ENCODE measurements around the gene PPP3CA. TPM values are rescaled to one million over a fixed set of nuclear protein-coding genes. Genes with fewer than 3 reads are reported as not detected.

Gene PPP3CA
- total RNA-seq, 2 experiments from 2014 or later = 12.9 to 13.8 TPM

DNA sequence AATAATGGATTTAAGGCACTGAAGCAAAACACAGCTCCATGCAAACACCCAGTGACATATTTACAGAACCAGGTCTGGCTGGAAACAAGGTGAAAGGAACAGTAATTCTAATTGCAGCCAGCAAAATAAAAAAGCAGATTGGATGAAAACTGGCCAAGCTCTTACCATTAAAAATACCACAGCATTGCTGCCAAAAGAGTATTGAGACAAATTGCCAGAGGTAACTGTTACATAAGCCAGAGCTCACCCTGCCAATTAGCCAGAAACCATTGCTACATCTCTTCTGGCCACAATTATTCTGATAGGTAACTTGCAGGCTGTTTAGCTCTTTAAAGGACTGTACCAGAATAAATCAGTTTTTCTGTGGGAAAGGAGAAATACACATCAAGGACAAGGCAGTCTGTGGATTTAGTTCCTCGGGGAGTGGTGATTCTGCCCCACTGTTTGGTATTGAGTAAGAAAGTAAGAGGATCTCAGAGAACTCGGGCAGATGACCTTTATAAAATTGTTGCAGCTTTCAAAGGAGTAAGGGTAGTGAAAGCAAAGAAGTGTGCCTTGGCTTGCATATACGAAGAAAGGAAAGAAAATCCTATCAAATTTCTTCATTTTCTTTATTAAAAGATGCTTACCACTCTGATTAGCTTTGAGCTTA is 369.5 kb downstream of the PPP3CA start:
- DNase-seq (no peak), ATAC-seq (ENCODE audit: poor library complexity) (no peak)
- no peak overlapping the region for H3K27ac ChIP-seq (ENCODE audit: low read depth in 1 of 2, low read length in 2 of 2)
- no peak overlapping the region for H3K4me3 ChIP-seq (ENCODE audit: low read length)
- Mint-ChIP-seq H3K27ac (no peak overlapping the region), H3K4me1 (ENCODE audit: low read depth) (no peaks in the 10 kb centered on the region), H3K9me3 (no peaks in the 10 kb centered on the region), H3K36me3 (ENCODE audit: low read depth) (no peaks in the 10 kb centered on the region), H3K4me3 (no peak overlapping the region), H3K27me3 (no peaks in the 10 kb centered on the region)
- TF ChIP-seq, protein P1, sequence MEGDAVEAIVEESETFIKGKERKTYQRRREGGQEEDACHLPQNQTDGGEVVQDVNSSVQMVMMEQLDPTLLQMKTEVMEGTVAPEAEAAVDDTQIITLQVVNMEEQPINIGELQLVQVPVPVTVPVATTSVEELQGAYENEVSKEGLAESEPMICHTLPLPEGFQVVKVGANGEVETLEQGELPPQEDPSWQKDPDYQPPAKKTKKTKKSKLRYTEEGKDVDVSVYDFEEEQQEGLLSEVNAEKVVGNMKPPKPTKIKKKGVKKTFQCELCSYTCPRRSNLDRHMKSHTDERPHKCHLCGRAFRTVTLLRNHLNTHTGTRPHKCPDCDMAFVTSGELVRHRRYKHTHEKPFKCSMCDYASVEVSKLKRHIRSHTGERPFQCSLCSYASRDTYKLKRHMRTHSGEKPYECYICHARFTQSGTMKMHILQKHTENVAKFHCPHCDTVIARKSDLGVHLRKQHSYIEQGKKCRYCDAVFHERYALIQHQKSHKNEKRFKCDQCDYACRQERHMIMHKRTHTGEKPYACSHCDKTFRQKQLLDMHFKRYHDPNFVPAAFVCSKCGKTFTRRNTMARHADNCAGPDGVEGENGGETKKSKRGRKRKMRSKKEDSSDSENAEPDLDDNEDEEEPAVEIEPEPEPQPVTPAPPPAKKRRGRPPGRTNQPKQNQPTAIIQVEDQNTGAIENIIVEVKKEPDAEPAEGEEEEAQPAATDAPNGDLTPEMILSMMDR (IDR thresholded peaks at IDR 0.05) = no peak
- H3K36me3 ChIP-seq (ENCODE audit: insufficient read depth, low read length) = no peaks in the 10 kb centered on the region
- no peaks in the 10 kb centered on the region for H3K27me3 ChIP-seq (ENCODE audit: control insufficient read depth in 1 of 2, insufficient read depth in 2 of 2, low read length in 2 of 2)
- ChIA-PET POLR2A (interaction anchor here (1.0 kb wide), 1 partner anchor 452 kb away, joined by 4 read pairs; no protein-coding TSS in a partner anchor), CTCF (no interaction called here)
- H3K9me3 ChIP-seq (ENCODE audit: control insufficient read depth in 1 of 2, insufficient read depth in 1 of 2, low read length in 2 of 2) = no peaks in the 10 kb centered on the region
- no peaks in the 10 kb centered on the region for H3K4me1 ChIP-seq (ENCODE audit: insufficient read depth, low read length)
- intact Hi-C loops (cut with DNase I, micrococcal nuclease) = no loop called here

- Mint-ChIP-seq H3K27ac (no peak overlapping the region), H3K36me3 (ENCODE audit: low read depth) (no peaks in the 10 kb centered on the region), H3K27me3 (no peaks in the 10 kb centered on the region), H3K9me3 (no peaks in the 10 kb centered on the region), H3K4me3 (no peak overlapping the region), H3K4me1 (ENCODE audit: low read depth) (no peaks in the 10 kb centered on the region)
- no peaks in the 10 kb centered on the region for H3K36me3 ChIP-seq (ENCODE audit: insufficient read depth, low read length)
- no peaks in the 10 kb centered on the region for H3K4me1 ChIP-seq (ENCODE audit: insufficient read depth, low read length)
- H3K4me3 ChIP-seq (ENCODE audit: low read length) = no peak overlapping the region
- H3K27ac ChIP-seq (ENCODE audit: low read depth in 1 of 2, low read length in 2 of 2) = no peak overlapping the region
- ATAC-seq (ENCODE audit: poor library complexity) (no peak), DNase-seq (no peak)
- TF ChIP-seq, protein P1 (IDR thresholded peaks at IDR 0.05) = no peak
- no peaks in the 10 kb centered on the region for H3K9me3 ChIP-seq (ENCODE audit: control insufficient read depth in 1 of 2, insufficient read depth in 1 of 2, low read length in 2 of 2)
- H3K27me3 ChIP-seq (ENCODE audit: control insufficient read depth in 1 of 2, insufficient read depth in 2 of 2, low read length in 2 of 2) = no peaks in the 10 kb centered on the region
- intact Hi-C loops (cut with DNase I, micrococcal nuclease) = no loop called here
- ChIA-PET CTCF (no interaction called here), POLR2A (interaction anchor here (1.0 kb wide), 1 partner anchor 453 kb away, joined by 4 read pairs; no protein-coding TSS in a partner anchor)
Observed at GRCh38 chr4:100977274-100977673, 370.1 kb downstream of the PPP3CA start.

Small RNAs within 50 kb of the gene (microRNA-seq; reads per million reads assigned to microRNA genes)
- gene MIR1255A (ENCODE audit: borderline microRNAs expressed, borderline replicate concordance) (2.0 reads per million, percentile 5 among the genes with 10 or more reads in this experiment), gene MIR8066 (ENCODE audit: borderline microRNAs expressed, borderline replicate concordance) (not detected)

Measured in CD4-positive, alpha-beta T cell (primary cell).